B cell (primary cell): ENCODE data around the gene OR56A3. TPM values are rescaled to one million over a fixed set of nuclear protein-coding genes. Genes with fewer than 3 reads are reported as not detected.

Experiments
- ATAC-seq: fragments of 200-7000 bp; cut with Tn5 transposase; one replicate; pipeline ENCODE4 v1.10.0; 2021; ENCODE audit warnings: low read depth, mild to moderate bottlenecking, moderate number of reproducible peaks, moderate library complexity
- CTCF ChIA-PET: fragments of 350-600 bp; sonication (Branson Sonifier 250); formaldehyde crosslinking; loops from one replicate; lab custom pipeline; 2021; ENCODE audit warnings: antibody characterized with exemption, inconsistent platforms; lab: Charles Lee
- POLR2A ChIA-PET: fragments of 350-600 bp; sonication (Branson Sonifier 250); formaldehyde crosslinking; loops from one replicate; lab custom pipeline; 2021; ENCODE audit warnings: antibody characterized with exemption; lab: Charles Lee
- DNase-seq: peaks from one replicate; pipeline ENCODE4 v3.0.0; 2013
- H2AFZ ChIP-seq: 2 replicates; pipeline ENCODE4 v1.6.1; 2012; ENCODE audit warnings: mild to moderate bottlenecking, low read depth, low read length; ENCODE audit not compliant: insufficient read depth, poor library complexity, severe bottlenecking
- H3K27ac ChIP-seq, 2 donors: 1 replicate in 1 of 2; 2 replicates in 1 of 2; pipeline ENCODE4 v1.5.1; 2012 to 2013; ENCODE audit warnings: low read length in 2 of 2, mild to moderate bottlenecking in 2 of 2, moderate library complexity in 1 of 2
- H3K27me3 ChIP-seq, 4 experiments: fragments of 200-600 bp in 1 of 4; sonication (generic) in 1 of 4; replicated peaks in 1 of 4; 1 replicate in 2 of 4; 2 replicates in 2 of 4; pipeline versions ENCODE4 v1.6.1 to v1.7.0; 2013 to 2016; ENCODE audit warnings: low read length in 3 of 4, mild to moderate bottlenecking in 2 of 4, mixed read lengths in 1 of 4, moderate library complexity in 1 of 4; ENCODE audit not compliant: insufficient read depth in 4 of 4, control insufficient read depth in 3 of 4; ENCODE audit errors: control extremely low read depth in 1 of 4
- H3K36me3 ChIP-seq, 2 experiments: replicated peaks in 1 of 2; 1 replicate in 1 of 2; 2 replicates in 1 of 2; pipeline versions ENCODE4 v1.6.1 to v1.7.1; 2013; ENCODE audit warnings: low read length in 1 of 2; ENCODE audit not compliant: insufficient read depth in 2 of 2, control insufficient read depth in 1 of 2; ENCODE audit errors: control extremely low read depth in 1 of 2, extremely low read depth in 1 of 2
- H3K4me1 ChIP-seq, 2 donors: fragments of 200-600 bp in 1 of 2; sonication (generic) in 1 of 2; 1 replicate in 1 of 2; 2 replicates in 1 of 2; pipeline versions ENCODE4 v1.5.1 to v1.6.1; 2013 to 2017; ENCODE audit warnings: low read length in 2 of 2; ENCODE audit not compliant: control insufficient read depth in 2 of 2, insufficient read depth in 2 of 2
- H3K4me2 ChIP-seq: replicated peaks from 2 replicates; pipeline ENCODE3; 2012; ENCODE audit warnings: mild to moderate bottlenecking, low read depth, low read length; ENCODE audit not compliant: poor library complexity, severe bottlenecking
- H3K4me3 ChIP-seq, 5 experiments: fragments of 200-600 bp in 1 of 5; sonication (generic) in 1 of 5; 1 replicate in 3 of 5; 2 replicates in 2 of 5; pipeline versions ENCODE4 v1.5.1 to v1.7.0; 2011 to 2016; ENCODE audit warnings: low read length in 4 of 5, mild to moderate bottlenecking in 4 of 5, low read depth in 2 of 5, control low read depth in 1 of 5, moderate library complexity in 1 of 5; ENCODE audit not compliant: insufficient read depth in 1 of 5; ENCODE audit errors: control extremely low read depth in 1 of 5, extremely low read depth in 1 of 5
- H3K79me2 ChIP-seq: fragments of 200-600 bp; sonication (generic); one replicate; pipeline ENCODE4 v1.6.0; 2016; ENCODE audit warnings: low read length; ENCODE audit not compliant: control insufficient read depth, insufficient read depth
- H3K9ac ChIP-seq: fragments of 200-600 bp; sonication (generic); 2 replicates; pipeline ENCODE4 v1.6.1; 2017; ENCODE audit warnings: mild to moderate bottlenecking, low read length, moderate library complexity
- H3K9me3 ChIP-seq, 3 donors: one replicate each; pipeline versions ENCODE4 v1.6.1 to v1.7.1; 2013; ENCODE audit warnings: low read length in 2 of 3; ENCODE audit not compliant: control insufficient read depth in 2 of 3, insufficient read depth in 1 of 3; ENCODE audit errors: control extremely low read depth in 1 of 3
- H4K20me1 ChIP-seq: 2 replicates; pipeline ENCODE4 v1.6.0; 2012; ENCODE audit warnings: mild to moderate bottlenecking, low read length; ENCODE audit not compliant: insufficient read depth, control insufficient read depth, poor library complexity, severe bottlenecking
- H3K27ac Mint-ChIP-seq: one replicate; pipeline ENCODE4 v1.8.0; 2021; ENCODE audit warnings: mixed read lengths
- H3K27me3 Mint-ChIP-seq: one replicate; pipeline ENCODE4 v1.8.0; 2021; ENCODE audit warnings: mixed read lengths
- H3K4me1 Mint-ChIP-seq: one replicate; pipeline ENCODE4 v1.8.0; 2021; ENCODE audit warnings: mixed read lengths
- H3K4me3 Mint-ChIP-seq: one replicate; pipeline ENCODE4 v1.8.0; 2021; ENCODE audit warnings: mixed read lengths
- H3K9me3 Mint-ChIP-seq: one replicate; pipeline ENCODE4 v1.8.0; 2022; ENCODE audit warnings: mixed read lengths; ENCODE audit not compliant: insufficient read depth
- CTCF ChIP-seq: fragments of 200-600 bp; IDR thresholded peaks from one replicate; pipeline ENCODE4 v1.8.0; 2022; ENCODE audit warnings: antibody characterized with exemption, mild to moderate bottlenecking
- EZH2 ChIP-seq: IDR thresholded peaks from 2 replicates; pipeline ENCODE4 v1.6.1; 2012; ENCODE audit warnings: borderline replicate concordance, low read depth, mild to moderate bottlenecking, moderate library complexity, low read length; ENCODE audit not compliant: insufficient read depth, poor library complexity, severe bottlenecking
- WGBS: methylation state at CpG from one replicate; pipeline ENCODE4 v1.1.5; 2013; ENCODE audit warnings: missing lambda C conversion rate; ENCODE audit not compliant: insufficient coverage; 5-methylcytosine and 5-hydroxymethylcytosine counted together
- intact Hi-C: fragments of 100-400 bp; cut with micrococcal nuclease; formaldehyde crosslinking; loops from one replicate; pipeline ENCODE4 v1.10.0; 2022
- polyA plus RNA-seq: library from polyadenylated mRNA; depleted of rRNA; stranded (reverse); fragments of >200 nt; gene quantifications from 2 replicates; pipeline ENCODE4 v1.2.3, GENCODE V29; 2012
- total RNA-seq, 2 donors: library from RNA; stranded (reverse); fragments of 120-200 nt in 1 of 2; gene quantifications; 1 replicate in 1 of 2; 2 replicates in 1 of 2; pipeline versions ENCODE4 v1.2.3 to v1.2.4, GENCODE V29; 2013 to 2022

Gene OR56A3
- total and polyA plus RNA-seq, 2 donors (not counting 1 experiment from before 2014, with no cell fraction given), result not detected

- no peaks in the 10 kb centered on the region for H3K27me3 Mint-ChIP-seq
- H3K27ac ChIP-seq, result no peak overlapping the region
- peaks cover 0 to 36% (median 2%) of the 10 kb centered on the region in 3 donors for H3K9me3 ChIP-seq
- H3K9me3 Mint-ChIP-seq, result peaks cover 7% of the 10 kb centered on the region
- no peak overlapping the region for H2AFZ ChIP-seq
- ChIA-PET CTCF (no interaction called here), POLR2A (no interaction called here)
- H3K4me3 ChIP-seq, result no peak overlapping the region
- DNase-seq (no peak), ATAC-seq (no peak)
- no peaks in the 10 kb centered on the region for H3K36me3 ChIP-seq
- no peak overlapping the region for H3K4me3 Mint-ChIP-seq
- no peaks in the 10 kb centered on the region for H3K79me2 ChIP-seq
- H3K4me1 Mint-ChIP-seq, result no peaks in the 10 kb centered on the region
- H3K27ac Mint-ChIP-seq, result no peak overlapping the region
- TF ChIP-seq CTCF (no peak), EZH2 (no peak)
- intact Hi-C loops, result no loop called here
- no peak overlapping the region for H3K9ac ChIP-seq
- H3K27me3 ChIP-seq, result no peaks in the 10 kb centered on the region
- no peaks in the 10 kb centered on the region for H4K20me1 ChIP-seq
- H3K4me2 ChIP-seq, result no peak overlapping the region
- H3K4me1 ChIP-seq, result no peaks in the 10 kb centered on the region
- 89% methylated on average over 15 of the region's 15 CpGs for WGBS
These were observed 13.2 kb upstream of the OR56A3 start for GRCh38 chr11:5928811-5929210.

- Histone ChIP-seq H3K27me3 (no peaks in the 10 kb centered on the region), H3K36me3 (no peaks in the 10 kb centered on the region), H3K27ac (no peak overlapping the region), H3K79me2 (no peaks in the 10 kb centered on the region), H3K4me3 (no peak overlapping the region), H3K9me3 (peaks cover 0 to 34% (median 2%) of the 10 kb centered on the region in 3 donors), H3K4me2 (no peak overlapping the region), H2AFZ (no peak overlapping the region), H3K4me1 (no peaks in the 10 kb centered on the region), H3K9ac (no peak overlapping the region), H4K20me1 (no peaks in the 10 kb centered on the region)
- ChIA-PET POLR2A (no interaction called here), CTCF (no interaction called here)
- H3K4me1 Mint-ChIP-seq, result no peaks in the 10 kb centered on the region
- H3K4me3 Mint-ChIP-seq, result no peak overlapping the region
- DNase-seq (no peak), ATAC-seq (no peak)
- intact Hi-C loops, result no loop called here
- no peaks in the 10 kb centered on the region for H3K27me3 Mint-ChIP-seq
- 94% methylated on average over 31 of the region's 31 CpGs for WGBS
- peaks cover 7% of the 10 kb centered on the region for H3K9me3 Mint-ChIP-seq
- H3K27ac Mint-ChIP-seq, result no peak overlapping the region
- no peak for TF ChIP-seq CTCF
- TF ChIP-seq EZH2, result no peak
These were observed 12.3 kb upstream of the OR56A3 start for GRCh38 chr11:5929571-5930368.
